Nephron (organoid): Measurements from ENCODE around the gene PLCB4.

ENCODE experiments used
- H3K27ac Mint-ChIP-seq, 3 experiments: 2 replicates each; pipeline ENCODE4 v1.8.0; 2020; ENCODE audit warnings: mixed read lengths in 3 of 3, mild to moderate bottlenecking in 2 of 3, moderate library complexity in 1 of 3
- H3K27me3 Mint-ChIP-seq: 2 replicates; pipeline ENCODE4 v1.8.0; 2021; ENCODE audit warnings: low read depth, mild to moderate bottlenecking, moderate library complexity, mixed read lengths
- H3K36me3 Mint-ChIP-seq: 2 replicates; pipeline ENCODE4 v1.8.0; 2020; ENCODE audit warnings: low read depth, mixed read lengths
- H3K4me1 Mint-ChIP-seq: 2 replicates; pipeline ENCODE4 v1.8.0; 2020; ENCODE audit warnings: mixed read lengths
- H3K4me3 Mint-ChIP-seq, 3 experiments: 2 replicates each; pipeline ENCODE4 v1.8.0; 2020; ENCODE audit warnings: mild to moderate bottlenecking in 3 of 3, mixed read lengths in 3 of 3, moderate library complexity in 2 of 3
- H3K9me3 Mint-ChIP-seq: 2 replicates; pipeline ENCODE4 v1.8.0; 2020; ENCODE audit warnings: mixed read lengths
- CTCF ChIP-seq, 3 experiments: fragments of 200-600 bp; sonication (generic); IDR thresholded peaks; one replicate each; pipeline ENCODE4 v1.5.0; 2021; ENCODE audit warnings: antibody characterized with exemption in 3 of 3; ENCODE audit not compliant: unreplicated experiment in 3 of 3

The PLCB4 gene

DNA sequence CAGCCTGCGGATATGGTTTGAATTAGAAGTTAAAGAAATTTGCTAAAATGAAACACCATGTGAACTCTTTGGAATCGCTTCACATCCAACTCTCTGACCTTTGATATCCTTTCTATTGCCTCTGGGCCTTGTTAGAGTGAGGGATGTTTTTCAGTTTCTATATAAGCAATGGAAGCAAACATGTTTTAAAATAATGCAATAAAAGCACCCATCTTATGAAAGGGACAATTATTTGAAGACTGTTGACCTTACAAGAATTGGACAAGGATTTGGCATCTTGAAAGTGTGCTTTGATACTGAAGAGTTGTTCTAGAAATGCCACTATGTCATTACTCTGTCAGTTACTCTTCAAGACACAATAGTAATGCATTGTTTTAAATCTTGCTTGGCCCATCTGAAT, 221.4 kb downstream of the PLCB4 start:
- H3K36me3 Mint-ChIP-seq = peaks cover 9% of the 10 kb centered on the region
- H3K27ac Mint-ChIP-seq = no peak overlapping the region
- no peak overlapping the region for H3K4me3 Mint-ChIP-seq
- H3K4me1 Mint-ChIP-seq = peaks cover 6% of the 10 kb centered on the region
- no peak for TF ChIP-seq CTCF (IDR thresholded peaks at IDR 0.05; ENCODE audit: unreplicated experiment in 3 of 3)
- H3K9me3 Mint-ChIP-seq = peaks cover 3% of the 10 kb centered on the region
- no peaks in the 10 kb centered on the region for H3K27me3 Mint-ChIP-seq

DNA sequence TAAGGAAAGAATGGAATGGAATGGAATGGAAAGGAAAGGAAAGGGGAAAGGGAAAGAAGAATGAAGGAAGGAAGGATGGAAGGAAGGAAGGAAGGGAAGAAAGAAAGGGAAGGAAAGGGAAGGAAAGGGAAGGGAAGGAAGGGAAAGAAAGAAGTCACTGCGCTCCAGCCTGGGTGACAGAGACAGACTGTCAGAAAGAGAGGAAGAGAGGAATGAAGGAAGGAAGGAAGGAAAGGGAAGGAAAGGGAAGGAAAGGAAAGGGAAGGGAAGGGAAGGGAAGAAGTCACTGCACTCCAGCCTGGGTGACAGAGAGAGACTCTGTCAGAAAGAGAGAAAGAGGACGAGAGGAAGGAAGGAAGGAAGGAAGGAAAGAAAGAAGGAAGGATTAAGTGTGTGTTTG, 224.3 kb downstream of the PLCB4 start:
- Mint-ChIP-seq H3K27me3 (no peaks in the 10 kb centered on the region), H3K36me3 (peaks cover 10% of the 10 kb centered on the region), H3K4me3 (no peak overlapping the region), H3K27ac (no peak overlapping the region), H3K9me3 (peaks cover 3% of the 10 kb centered on the region), H3K4me1 (peaks cover 3% of the 10 kb centered on the region)
- TF ChIP-seq CTCF (IDR thresholded peaks at IDR 0.05; ENCODE audit: unreplicated experiment in 3 of 3) = no peak

DNA sequence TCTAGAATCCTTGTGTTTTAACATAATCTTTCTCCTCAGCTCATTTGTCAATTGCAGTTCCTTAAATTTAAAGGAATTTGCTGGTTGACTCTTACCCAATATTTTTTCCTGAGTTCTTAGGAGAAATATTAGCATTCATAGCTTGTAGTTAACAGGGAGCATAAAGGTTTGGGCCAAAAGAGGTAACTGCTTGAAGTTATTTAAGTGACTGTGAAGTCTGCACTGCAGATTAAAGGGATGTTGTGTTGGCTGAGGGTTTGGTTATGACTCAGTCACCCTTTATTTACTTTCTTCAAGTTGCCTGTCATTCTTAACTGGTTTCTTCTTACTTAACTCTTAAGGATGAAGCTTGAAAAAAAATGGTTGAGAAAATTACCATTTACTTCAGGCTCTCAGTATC, 225.2 kb downstream of the PLCB4 start:
- no peak overlapping the region for H3K4me3 Mint-ChIP-seq
- TF ChIP-seq CTCF (IDR thresholded peaks at IDR 0.05; ENCODE audit: unreplicated experiment in 3 of 3) = no peak
- H3K27ac Mint-ChIP-seq = no peak overlapping the region
- peaks cover 7% of the 10 kb centered on the region for H3K4me1 Mint-ChIP-seq
- H3K36me3 Mint-ChIP-seq = peaks cover 4% of the 10 kb centered on the region
- H3K27me3 Mint-ChIP-seq = no peaks in the 10 kb centered on the region
- no peaks in the 10 kb centered on the region for H3K9me3 Mint-ChIP-seq

DNA sequence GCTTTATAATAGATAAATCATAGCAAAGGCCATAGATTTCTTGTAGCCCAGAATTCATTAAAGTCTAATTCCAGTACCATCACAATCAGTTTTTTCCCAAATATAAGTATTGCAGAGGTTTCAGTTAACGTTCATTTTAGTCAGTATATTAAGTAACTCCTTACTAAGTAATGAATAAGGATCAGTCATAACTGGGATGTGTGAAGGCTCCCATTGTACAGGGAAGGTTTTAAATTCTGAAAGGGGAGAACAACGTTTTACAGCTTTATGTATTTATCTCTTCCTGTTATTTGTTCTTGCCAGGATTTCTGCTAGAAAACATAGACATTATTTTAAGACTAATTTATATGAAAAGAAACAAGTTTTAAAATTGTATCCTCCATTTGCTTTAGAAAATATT, 230.0 kb downstream of the PLCB4 start:
- H3K9me3 Mint-ChIP-seq = no peaks in the 10 kb centered on the region
- TF ChIP-seq CTCF (IDR thresholded peaks at IDR 0.05; ENCODE audit: unreplicated experiment in 3 of 3) = no peak
- H3K27ac Mint-ChIP-seq = peak overlapping the region in 2 of 3 experiments; percentile 16 to 23
- peaks cover 10% of the 10 kb centered on the region for H3K36me3 Mint-ChIP-seq
- peaks cover 40% of the 10 kb centered on the region for H3K4me1 Mint-ChIP-seq
- H3K27me3 Mint-ChIP-seq = no peaks in the 10 kb centered on the region
- no peak overlapping the region for H3K4me3 Mint-ChIP-seq

DNA sequence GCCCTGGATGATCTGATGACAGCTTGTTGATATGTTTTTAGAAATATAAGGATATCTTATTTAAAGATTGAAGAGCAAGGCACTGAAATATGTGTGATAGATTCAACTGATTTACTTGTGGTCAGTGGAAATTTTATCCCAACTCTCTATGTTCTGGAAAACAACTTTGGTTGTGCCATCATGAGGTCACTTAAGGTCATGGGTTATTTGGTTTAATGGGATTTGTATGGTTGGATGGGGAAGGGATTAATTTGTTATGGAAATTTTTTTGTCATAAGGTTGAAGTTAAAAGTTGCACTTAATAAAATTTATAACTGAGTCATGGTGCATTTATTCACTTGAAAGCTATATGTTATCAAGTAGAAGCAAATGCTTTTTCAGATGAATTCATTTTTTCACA, 231.2 kb downstream of the PLCB4 start:
- no peaks in the 10 kb centered on the region for H3K27me3 Mint-ChIP-seq
- no peaks in the 10 kb centered on the region for H3K9me3 Mint-ChIP-seq
- H3K4me1 Mint-ChIP-seq = peaks cover 40% of the 10 kb centered on the region
- peaks cover 10% of the 10 kb centered on the region for H3K36me3 Mint-ChIP-seq
- no peak for TF ChIP-seq CTCF (IDR thresholded peaks at IDR 0.05; ENCODE audit: unreplicated experiment in 3 of 3)
- H3K4me3 Mint-ChIP-seq = no peak overlapping the region
- peak overlapping the region in 1 of 3 experiments; percentile 25 for H3K27ac Mint-ChIP-seq

DNA sequence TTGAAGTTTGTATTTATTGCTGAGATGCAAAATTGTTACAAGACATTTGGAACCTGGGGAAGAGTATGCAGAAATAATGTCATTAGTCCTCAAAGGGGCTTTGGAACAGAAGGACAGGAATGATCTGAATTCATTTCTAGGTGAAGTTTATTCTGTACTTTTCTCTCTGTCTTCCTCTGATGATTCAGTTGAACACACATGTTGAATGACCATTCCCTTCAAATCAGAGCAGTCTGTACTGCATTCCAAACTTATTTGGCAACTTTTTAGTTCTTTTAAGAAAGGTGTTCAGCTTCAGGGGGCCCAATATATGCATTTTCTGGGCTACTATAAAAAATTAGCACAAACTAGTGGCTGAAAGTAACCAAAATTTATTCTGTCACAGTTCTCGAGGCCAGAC, 231.6 kb downstream of the PLCB4 start:
- TF ChIP-seq CTCF (IDR thresholded peaks at IDR 0.05; ENCODE audit: unreplicated experiment in 3 of 3) = no peak
- no peaks in the 10 kb centered on the region for H3K9me3 Mint-ChIP-seq
- no peaks in the 10 kb centered on the region for H3K27me3 Mint-ChIP-seq
- peaks cover 40% of the 10 kb centered on the region for H3K4me1 Mint-ChIP-seq
- H3K27ac Mint-ChIP-seq = peak overlapping the region in 1 of 3 experiments; percentile 25
- no peak overlapping the region for H3K4me3 Mint-ChIP-seq
- H3K36me3 Mint-ChIP-seq = peaks cover 10% of the 10 kb centered on the region
